CD14-positive monocyte (primary cell): ENCODE measurements around the gene CASTOR1. TPM values are rescaled to one million over a fixed set of nuclear protein-coding genes. Genes with fewer than 3 reads are reported as not detected.

Experiments used
- DNase-seq, 3 donors: peaks; one replicate each; pipeline ENCODE4 v3.0.0-alpha.2; 2011 to 2022
- H2AFZ ChIP-seq: 2 replicates; pipeline ENCODE4 v1.6.0; 2012; ENCODE audit warnings: mild to moderate bottlenecking, low read depth, low read length, inconsistent platforms; ENCODE audit not compliant: insufficient read depth, poor library complexity, severe bottlenecking
- H3K27ac ChIP-seq, 2 donors: 1 replicate in 1 of 2; 2 replicates in 1 of 2; pipeline ENCODE4 v1.5.1; 2012 to 2013; ENCODE audit warnings: low read length in 2 of 2, control low read depth in 1 of 2, inconsistent platforms in 1 of 2, low read depth in 1 of 2, mild to moderate bottlenecking in 1 of 2
- H3K27me3 ChIP-seq, 2 donors: one replicate each; pipeline versions ENCODE4 v1.6.0 to v1.6.1; 2011 to 2013; ENCODE audit warnings: low read length in 2 of 2; ENCODE audit not compliant: control insufficient read depth in 2 of 2, insufficient read depth in 2 of 2
- H3K36me3 ChIP-seq, 2 donors: replicated peaks in 1 of 2; 1 replicate in 1 of 2; 2 replicates in 1 of 2; pipeline versions ENCODE4 v1.5.1 to v1.6.1; 2012 to 2013; ENCODE audit warnings: low read length in 2 of 2, control low read depth in 1 of 2, inconsistent platforms in 1 of 2, mild to moderate bottlenecking in 1 of 2; ENCODE audit not compliant: insufficient read depth in 2 of 2, control insufficient read depth in 1 of 2
- H3K4me1 ChIP-seq, 2 donors: 1 replicate in 1 of 2; 2 replicates in 1 of 2; pipeline versions ENCODE4 v1.5.1 to v1.6.1; 2012 to 2013; ENCODE audit warnings: low read length in 2 of 2, control low read depth in 1 of 2, inconsistent platforms in 1 of 2, mild to moderate bottlenecking in 1 of 2, moderate library complexity in 1 of 2; ENCODE audit not compliant: insufficient read depth in 2 of 2, control insufficient read depth in 1 of 2
- H3K4me2 ChIP-seq: replicated peaks from 2 replicates; pipeline ENCODE3; 2012; ENCODE audit warnings: low read length, moderate library complexity, mild to moderate bottlenecking; ENCODE audit not compliant: poor library complexity, severe bottlenecking; ENCODE audit errors: extremely low read depth
- H3K4me3 ChIP-seq, 3 experiments: fragments of 200-600 bp in 1 of 3; sonication (generic) in 1 of 3; replicated peaks in 1 of 3; 1 replicate in 2 of 3; 2 replicates in 1 of 3; pipeline ENCODE4 v1.5.1; 2011 to 2013; ENCODE audit warnings: low read length in 3 of 3, mild to moderate bottlenecking in 3 of 3, control low read depth in 2 of 3, low read depth in 2 of 3, inconsistent platforms in 1 of 3, moderate library complexity in 1 of 3
- H3K79me2 ChIP-seq: 2 replicates; pipeline ENCODE4 v1.6.0; 2012; ENCODE audit warnings: mild to moderate bottlenecking, control low read depth, inconsistent platforms, low read length, moderate library complexity; ENCODE audit not compliant: insufficient read depth
- H3K9ac ChIP-seq: 2 replicates; pipeline ENCODE4 v1.6.0; 2017; ENCODE audit warnings: low read length, mild to moderate bottlenecking; ENCODE audit not compliant: insufficient read depth, poor library complexity, severe bottlenecking
- H3K9me3 ChIP-seq, 2 donors: replicated peaks in 1 of 2; 1 replicate in 1 of 2; 2 replicates in 1 of 2; pipeline versions ENCODE4 v1.5.1 to v1.6.1; 2012 to 2013; ENCODE audit warnings: low read length in 2 of 2, control low read depth in 1 of 2; ENCODE audit not compliant: control insufficient read depth in 1 of 2, insufficient read depth in 1 of 2
- H4K20me1 ChIP-seq: 2 replicates; pipeline ENCODE4 v1.6.0; 2012; ENCODE audit warnings: mild to moderate bottlenecking, low read length, control low read depth, moderate library complexity; ENCODE audit not compliant: insufficient read depth
- H3K27ac Mint-ChIP-seq, 7 donors: one replicate each; pipeline ENCODE4 v1.8.0; 2020; ENCODE audit warnings: mild to moderate bottlenecking in 7 of 7, mixed read lengths in 7 of 7, moderate library complexity in 6 of 7, inconsistent platforms in 2 of 7
- H3K27me3 Mint-ChIP-seq, 3 donors: one replicate each; pipeline ENCODE4 v1.8.0; 2021 to 2022; ENCODE audit warnings: low read depth in 3 of 3, mild to moderate bottlenecking in 3 of 3, mixed read lengths in 3 of 3, moderate library complexity in 3 of 3, inconsistent platforms in 1 of 3
- H3K36me3 Mint-ChIP-seq, 2 donors: one replicate each; pipeline ENCODE4 v1.8.0; 2020; ENCODE audit warnings: mixed read lengths in 2 of 2, inconsistent platforms in 1 of 2, mild to moderate bottlenecking in 1 of 2
- H3K4me1 Mint-ChIP-seq: one replicate; pipeline ENCODE4 v1.8.0; 2020; ENCODE audit warnings: mild to moderate bottlenecking, mixed read lengths
- H3K4me3 Mint-ChIP-seq, 2 donors: one replicate each; pipeline ENCODE4 v1.8.0; 2020; ENCODE audit warnings: mild to moderate bottlenecking in 2 of 2, mixed read lengths in 2 of 2, moderate library complexity in 1 of 2
- H3K9me3 Mint-ChIP-seq, 7 donors: one replicate each; pipeline ENCODE4 v1.8.0; 2020 to 2022; ENCODE audit warnings: mixed read lengths in 7 of 7, mild to moderate bottlenecking in 6 of 7, moderate library complexity in 6 of 7, inconsistent platforms in 2 of 7
- CTCF ChIP-seq: fragments of 200-600 bp; IDR thresholded peaks from one replicate; pipeline ENCODE4 v1.8.0; 2022; ENCODE audit warnings: antibody characterized with exemption, mild to moderate bottlenecking
- WGBS: methylation state at CpG from one replicate; pipeline ENCODE4 v1.1.5; 2013; ENCODE audit warnings: missing lambda C conversion rate; ENCODE audit not compliant: insufficient coverage; 5-methylcytosine and 5-hydroxymethylcytosine counted together
- intact Hi-C, 2 donors: fragments of 100-400 bp; cut with micrococcal nuclease; formaldehyde crosslinking; loops; one replicate each; pipeline versions ENCODE4 v1.15.0 to v1.15.1; 2023
- polyA plus RNA-seq, 3 donors: library from polyadenylated mRNA; depleted of rRNA in 1 of 3; unstranded in 2 of 3; stranded (reverse) in 1 of 3; fragments of 300-500 nt in 2 of 3; fragments of >200 nt in 1 of 3; fragmentation: Illumina TruSeq in 2 of 3; gene quantifications; 1 replicate in 2 of 3; 2 replicates in 1 of 3; pipeline ENCODE4 v1.2.3, GENCODE V29; 2012 to 2021

Gene CASTOR1
- polyA plus RNA-seq, 3 donors, result 6.4 to 15.5 (median 6.5) TPM

- Histone ChIP-seq H3K9me3 (no peaks in the 10 kb centered on the region), H3K36me3 (no peaks in the 10 kb centered on the region), H3K4me2 (no peak overlapping the region), H3K9ac (no peak overlapping the region), H3K4me1 (peaks cover 49 to 73% of the 10 kb centered on the region in 2 donors), H3K79me2 (no peaks in the 10 kb centered on the region), H4K20me1 (no peaks in the 10 kb centered on the region), H3K27me3 (no peaks in the 10 kb centered on the region), H3K27ac (no peak overlapping the region), H2AFZ (no peak overlapping the region), H3K4me3 (no peak overlapping the region)
- Mint-ChIP-seq H3K9me3 (peaks cover 0 to 4% (median 0%) of the 10 kb centered on the region in 7 donors), H3K27ac (peak overlapping the region in 3 of 7 donors; percentile 25 to 40 (median 40)), H3K27me3 (peaks cover 0 to 4% (median 2%) of the 10 kb centered on the region in 3 donors), H3K4me3 (no peak overlapping the region), H3K4me1 (peaks cover 62% of the 10 kb centered on the region), H3K36me3 (peaks cover 4 to 9% of the 10 kb centered on the region in 2 donors)
- no peak for DNase-seq
- no peak for TF ChIP-seq CTCF
- intact Hi-C loops, result loop anchor here (2.0 to 10.0 kb wide), 6 partner anchors 13 to 181 kb away; partner anchors contain the start of genes RNF215 (in 1 of the 2) and TBC1D10A (in 1 of the 2)
- 92% methylated on average over 2 of the region's 8 CpGs for WGBS
Measured at GRCh38 chr22:30285846-30286200, 3.5 kb downstream of the CASTOR1 start.

GRCh38 chr22:30285176-30285845 lies 4.0 kb downstream of the CASTOR1 start:
- Mint-ChIP-seq H3K4me3 (no peak overlapping the region), H3K4me1 (peaks cover 64% of the 10 kb centered on the region)
- intact Hi-C loops, result loop anchor here (5.0 to 10.0 kb wide), 3 partner anchors 42 to 181 kb away; partner anchors contain the start of gene TBC1D10A (in 1 of the 2)

More at GRCh38 chr22:30285176-30285845, 4.0 kb downstream of the CASTOR1 start:
- Histone ChIP-seq H3K4me3 (no peak overlapping the region), H3K79me2 (no peaks in the 10 kb centered on the region), H2AFZ (no peak overlapping the region), H3K4me1 (peaks cover 49 to 71% of the 10 kb centered on the region in 2 donors), H3K27ac (no peak overlapping the region), H3K36me3 (no peaks in the 10 kb centered on the region), H3K27me3 (no peaks in the 10 kb centered on the region), H3K4me2 (no peak overlapping the region), H3K9ac (no peak overlapping the region), H4K20me1 (no peaks in the 10 kb centered on the region), H3K9me3 (no peaks in the 10 kb centered on the region)
- peaks cover 4 to 9% of the 10 kb centered on the region in 2 donors for H3K36me3 Mint-ChIP-seq
- H3K9me3 Mint-ChIP-seq, result peaks cover 0 to 4% (median 0%) of the 10 kb centered on the region in 7 donors
- 95% methylated on average over 19 of the region's 27 CpGs for WGBS
- H3K27me3 Mint-ChIP-seq, result peaks cover 0 to 4% (median 2%) of the 10 kb centered on the region in 3 donors
- no peak for TF ChIP-seq CTCF
- H3K27ac Mint-ChIP-seq, result peak overlapping the region in 3 of 7 donors; percentile 62 to 87 (median 77)
- DNase-seq, result no peak
